Bone marrow (tissue), 2 donors: Measurements from ENCODE around the gene EPB41L4B.
"Not testable (repeated sequence)": the region's sequence is repeated elsewhere in the genome, so short reads cannot be mapped to it uniquely, and the experiment has no call there.

Source experiments
- DNase-seq, 2 donors: peaks; one replicate each; lab custom pipeline; 2025; lab: John Stamatoyannopoulos, UW

Gene EPB41L4B

DNA sequence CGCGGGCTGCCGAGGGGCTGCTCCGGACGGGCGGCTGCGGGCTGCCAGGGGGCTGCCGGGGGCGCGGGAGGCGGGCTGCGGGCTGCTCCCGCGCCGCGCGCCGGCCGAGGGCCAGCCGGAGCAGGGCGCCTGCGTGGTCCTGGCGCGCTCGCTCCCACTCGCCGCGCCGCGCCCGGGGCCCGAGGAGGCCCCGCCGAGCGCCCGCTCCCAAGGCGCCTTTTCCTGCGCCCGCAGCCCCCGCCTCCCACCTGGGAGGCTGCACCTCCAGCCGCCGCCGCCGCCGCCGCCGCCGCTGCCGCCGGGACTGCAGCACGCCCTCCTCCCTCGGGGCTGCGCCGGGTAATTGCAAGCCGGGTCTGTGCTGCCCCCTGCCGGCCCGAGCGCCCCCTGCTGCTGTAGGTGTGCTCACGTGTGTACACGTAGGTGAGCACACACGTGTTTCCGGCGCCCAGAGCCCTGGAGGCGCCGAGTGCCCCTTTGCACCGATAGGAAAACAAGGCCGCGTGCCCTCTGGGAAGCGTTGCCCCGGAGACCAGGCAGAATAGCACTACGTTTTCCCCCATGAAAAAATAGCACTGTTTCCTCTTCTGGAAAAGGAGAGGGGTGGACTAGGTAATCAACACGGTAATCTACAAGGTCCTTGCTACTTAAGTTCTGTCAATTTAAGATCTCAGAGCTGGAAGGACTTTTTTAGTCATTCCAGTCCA, at the start of gene EPB41L4B:
TSS of gene EPB41L4B (minus strand) at position 318 of the 707 bp plus-strand sequence. CDS start 613 bp downstream, outside the sequence.
- peak; percentile 9 to 22 for DNase-seq

DNA sequence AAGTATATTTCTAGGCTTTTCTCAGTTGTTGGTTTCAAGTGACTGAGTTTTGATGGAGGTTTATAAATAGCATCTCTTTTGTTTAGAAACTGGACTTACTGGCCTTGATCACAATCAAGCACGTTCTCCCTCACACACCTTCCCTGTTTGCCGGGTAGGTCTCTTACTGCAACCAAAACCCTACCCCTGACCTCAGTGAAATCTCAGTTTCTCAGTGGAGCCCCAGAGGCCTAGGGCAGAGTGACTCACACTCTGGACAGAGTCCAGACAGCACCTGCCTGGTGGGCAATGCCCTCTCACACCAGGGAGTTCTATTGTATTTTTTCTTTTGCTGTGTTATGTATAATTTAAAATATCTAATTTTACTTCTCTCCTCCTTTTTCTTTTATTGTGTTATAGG, 48.4 kb upstream of the EPB41L4B start:
- no peak for DNase-seq

- DNase-seq = no peak
Observed at GRCh38 chr9:109360771-109361170, 39.9 kb upstream of the EPB41L4B start.

DNA sequence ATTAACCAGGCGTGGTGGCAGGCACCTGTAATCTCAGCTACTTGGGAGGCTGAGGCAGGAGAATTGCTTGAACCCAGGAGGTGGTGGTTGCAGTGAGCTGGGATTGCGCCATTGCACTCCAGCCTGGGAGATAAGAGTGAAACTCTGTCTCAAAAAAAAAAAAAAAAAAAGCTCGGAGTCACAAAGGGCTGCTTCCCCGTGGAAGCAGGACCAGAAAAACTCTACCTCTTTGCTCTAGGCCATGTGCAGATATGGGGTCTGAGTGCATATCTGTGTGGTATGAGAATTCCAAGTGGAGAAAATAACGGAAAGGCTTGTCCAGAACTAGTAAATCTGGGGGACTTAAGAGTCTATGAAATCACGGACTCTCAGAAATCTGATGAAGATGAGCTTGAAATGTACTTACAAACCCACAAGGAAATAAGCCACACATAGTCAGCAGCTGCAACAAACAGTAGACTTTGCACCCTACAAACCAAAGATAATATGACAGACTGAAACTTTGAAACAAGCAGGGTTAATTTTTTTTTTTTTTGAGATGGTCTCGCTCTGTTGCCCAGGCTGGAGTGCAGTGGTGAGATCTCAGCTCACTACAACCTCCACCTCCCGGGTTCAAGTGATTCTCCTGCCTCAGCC, 38.2 kb upstream of the EPB41L4B start:
- DNase-seq = not testable (repeated sequence)

DNA sequence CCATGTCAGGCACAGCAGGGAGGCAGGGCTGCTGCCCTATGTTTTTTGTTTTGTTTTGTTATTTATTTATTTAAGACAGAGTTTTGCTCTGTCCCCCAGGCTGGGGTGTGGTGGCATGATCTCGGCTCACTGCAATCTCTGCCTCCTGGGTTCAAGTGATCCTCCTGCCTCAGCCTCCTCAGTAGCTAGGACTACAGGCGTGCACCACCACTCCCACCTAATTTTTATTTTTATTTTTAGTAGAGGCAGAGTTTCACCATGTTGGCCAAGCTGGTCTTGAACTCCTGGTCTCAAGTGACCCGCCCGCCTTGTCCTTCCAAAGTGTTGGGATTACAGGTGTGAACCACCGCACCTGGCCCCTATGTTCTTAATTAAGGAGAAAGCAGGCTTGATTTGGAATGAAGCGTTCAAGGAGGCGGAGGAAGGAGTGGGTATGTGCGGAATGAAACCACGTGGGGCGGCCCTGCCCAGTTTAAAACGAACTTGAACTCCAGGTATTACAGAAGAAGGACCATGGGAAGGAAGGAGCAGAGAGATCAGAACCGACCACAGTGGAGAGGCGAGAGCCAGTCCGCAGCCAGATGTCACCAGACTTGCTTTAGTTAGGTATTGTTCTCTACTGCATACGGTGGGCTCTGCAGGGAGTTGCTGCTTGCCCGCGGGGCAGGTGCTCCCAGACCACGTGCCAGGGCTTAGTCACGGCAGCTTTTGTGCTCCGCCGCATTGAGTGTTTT, 34.9 kb upstream of the EPB41L4B start:
- no peak for DNase-seq

- DNase-seq = no peak
Observed at GRCh38 chr9:109354190-109354589, 33.3 kb upstream of the EPB41L4B start.

GRCh38 chr9:109351032-109351431, 30.2 kb upstream of the EPB41L4B start:
- DNase-seq = no peak

- no peak for DNase-seq
Observed at GRCh38 chr9:109349421-109349846, 28.6 kb upstream of the EPB41L4B start.

GRCh38 chr9:109346904-109347303, 26.0 kb upstream of the EPB41L4B start:
- DNase-seq = no peak

GRCh38 chr9:109344866-109345265, 24.0 kb upstream of the EPB41L4B start:
- no peak for DNase-seq

DNA sequence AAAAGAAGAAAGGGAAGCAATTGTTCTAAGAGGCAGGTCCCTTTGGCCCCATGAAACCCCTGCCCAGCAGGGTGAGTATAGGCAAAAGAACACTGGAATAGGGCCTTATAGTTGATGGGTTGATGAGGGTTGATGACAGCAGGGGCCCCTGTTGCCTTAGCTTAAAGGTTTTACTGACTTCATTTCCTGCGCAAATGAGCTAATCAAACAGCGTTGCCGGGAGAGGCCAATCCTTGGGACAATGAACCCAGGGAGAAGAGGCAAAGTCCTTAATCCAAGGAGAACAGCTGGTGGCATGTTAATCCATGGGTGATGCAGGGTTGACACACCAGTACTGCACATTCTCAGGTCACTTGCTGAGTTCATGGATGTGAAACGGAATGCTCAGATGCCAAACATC, 22.0 kb upstream of the EPB41L4B start:
- no peak for DNase-seq

DNA sequence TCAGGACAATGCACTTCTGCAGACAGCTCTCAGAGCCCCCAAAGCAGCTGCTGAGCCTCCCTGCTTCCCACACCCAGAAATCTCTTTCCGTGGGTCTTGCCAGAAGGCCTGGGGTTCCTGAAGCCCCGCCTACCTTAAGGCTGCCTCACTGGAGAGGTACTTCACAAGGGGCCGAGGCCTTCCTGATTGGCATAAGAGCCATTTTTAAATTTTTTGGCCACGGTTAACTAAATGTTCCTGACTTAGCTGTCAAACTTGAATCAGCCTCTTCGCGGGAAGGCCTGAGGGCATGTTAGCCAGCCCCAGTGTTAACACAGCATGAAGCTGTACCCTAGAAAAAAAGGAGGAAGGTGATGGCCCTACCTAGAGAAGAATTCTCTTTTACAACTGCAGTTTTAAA, 20.7 kb upstream of the EPB41L4B start:
- no peak for DNase-seq

- DNase-seq = not testable (repeated sequence)
Observed at GRCh38 chr9:109340979-109341378, 20.1 kb upstream of the EPB41L4B start.

GRCh38 chr9:109336409-109336808, 15.6 kb upstream of the EPB41L4B start:
- DNase-seq = no peak

DNA sequence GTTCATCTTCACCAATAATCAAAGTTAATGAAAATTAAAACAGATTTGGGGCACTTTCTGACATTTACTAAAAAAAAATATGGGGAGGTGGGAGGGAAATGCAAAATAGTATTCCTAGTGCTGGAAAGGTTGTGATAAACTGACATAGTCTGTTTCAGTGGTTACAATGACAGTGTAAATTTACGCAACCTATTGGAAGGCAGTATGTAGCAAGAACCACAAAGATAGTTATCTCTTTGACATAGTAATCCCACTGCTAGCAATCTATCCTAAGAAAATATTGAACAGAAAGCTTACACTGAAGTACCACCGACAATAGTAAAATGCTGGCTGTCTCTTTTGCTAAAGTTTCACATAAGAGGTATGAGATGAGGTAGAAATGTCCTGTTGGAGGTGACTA, 15.1 kb upstream of the EPB41L4B start:
- DNase-seq = no peak

- no peak for DNase-seq
Observed at GRCh38 chr9:109335121-109335520, 14.3 kb upstream of the EPB41L4B start.

- no peak for DNase-seq
Observed at GRCh38 chr9:109331353-109331752, 10.5 kb upstream of the EPB41L4B start.

DNA sequence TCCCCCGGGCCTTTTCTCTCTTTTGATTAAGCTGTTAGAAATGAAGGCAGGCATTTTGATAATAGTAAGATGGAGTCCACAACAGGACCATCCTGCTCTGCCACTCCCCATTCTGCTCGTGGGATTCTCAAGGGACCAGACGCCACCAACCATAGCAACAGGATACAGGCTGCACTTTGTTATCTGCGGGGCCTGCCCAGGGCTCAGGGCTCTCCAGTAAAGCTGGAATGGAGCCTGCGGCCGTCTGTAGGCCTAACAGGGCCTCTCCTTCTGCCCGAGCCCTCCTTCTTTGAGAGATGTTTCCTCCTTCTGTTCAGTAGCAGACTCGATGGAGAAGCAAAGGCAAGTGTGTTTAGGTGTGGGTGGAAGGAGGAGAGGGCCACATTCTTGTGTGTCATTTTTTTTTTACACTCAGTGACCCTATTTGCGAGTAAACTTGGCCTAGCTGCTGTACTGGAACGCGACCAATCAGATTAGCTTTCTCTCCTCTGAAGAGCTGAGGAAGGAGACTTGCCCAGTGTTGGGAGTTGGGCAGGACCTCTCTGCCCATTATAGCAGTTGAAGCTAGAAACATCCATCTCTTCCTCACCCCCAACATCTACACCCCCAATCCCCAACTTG, 8.9 kb upstream of the EPB41L4B start:
- DNase-seq = no peak

GRCh38 chr9:109328978-109329637, 8.2 kb upstream of the EPB41L4B start:
- no peak for DNase-seq

DNA sequence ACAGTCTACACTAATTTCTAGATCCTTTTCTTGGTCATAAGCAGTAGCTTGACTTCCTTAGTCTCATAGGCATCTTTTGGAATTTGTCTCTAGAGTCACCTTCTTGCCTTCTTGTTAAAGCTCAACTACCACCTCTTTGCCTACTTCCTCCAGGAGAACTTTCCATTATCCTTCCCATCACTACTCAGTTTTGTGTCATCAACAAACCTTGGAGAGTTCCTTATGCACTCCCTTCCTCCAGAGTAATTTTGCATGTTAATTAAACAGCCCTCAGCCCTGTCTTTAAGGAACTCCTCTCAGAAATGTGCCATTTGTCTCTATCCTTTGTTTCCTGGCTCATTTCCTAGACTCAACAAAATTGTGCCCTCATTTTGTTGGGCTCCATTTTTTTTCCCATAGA, 4.2 kb upstream of the EPB41L4B start:
- DNase-seq = no peak

DNA sequence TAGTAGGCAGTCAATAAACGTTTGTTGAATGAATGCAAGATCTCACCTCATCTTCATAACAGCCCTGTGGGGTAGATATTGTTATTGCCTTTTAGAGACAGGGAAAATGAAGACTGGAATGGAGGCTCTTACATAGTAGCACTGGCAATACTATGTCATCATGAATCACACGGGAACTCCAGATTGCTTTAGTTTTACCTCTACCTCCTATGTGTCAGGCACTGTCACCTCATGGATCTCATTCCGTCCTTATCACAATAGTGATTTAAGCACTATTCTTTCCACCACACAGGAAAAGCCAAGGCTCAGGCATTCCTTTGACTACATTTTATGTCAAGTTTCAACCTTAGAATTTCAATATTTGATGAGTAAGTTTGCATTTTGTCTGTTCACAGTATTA, 2.9 kb upstream of the EPB41L4B start:
- DNase-seq = no peak

GRCh38 chr9:109321727-109322126, 868 bp upstream of the EPB41L4B start:
- DNase-seq = no peak
